GM12878 (cell line): ENCODE measurements around the gene SPATA19. TPM values are rescaled to one million over a fixed set of nuclear protein-coding genes. Genes with fewer than 3 reads are reported as not detected.

Source experiments
- ATAC-seq: fragments of 200-7000 bp; cut with Tn5 transposase; 3 replicates; pipeline ENCODE4 v1.9.1; 2020; ENCODE audit warnings: mild to moderate bottlenecking, moderate library complexity
- BruUV-seq: library from RNA; stranded (reverse); fragments of 400-500 nt; replicated peaks from 2 replicates; lab custom pipeline; 2021; lab: Mats Ljungman, UMichigan
- CTCF ChIA-PET: fragments of 300-600 bp; sonication (Branson Sonifier 250); formaldehyde crosslinking; extraction: SDS; loops from one replicate; lab custom pipeline; 2021; ENCODE audit warnings: inconsistent platforms; lab: Yijun Ruan, JAX
- POLR2A ChIA-PET: fragments of 350-600 bp; formaldehyde crosslinking; extraction: SDS; loops from one replicate; lab custom pipeline; 2021; ENCODE audit warnings: inconsistent platforms; lab: Charles Lee
- RAD21 ChIA-PET: fragments of 300-600 bp; sonication (Branson Sonifier 250); formaldehyde crosslinking; loops from one replicate; lab custom pipeline; 2023; ENCODE audit warnings: antibody characterized with exemption; ENCODE audit not compliant: unreplicated experiment; lab: Charles Lee
- SMC1A ChIA-PET: fragments of 300-600 bp; sonication (Branson Sonifier 250); formaldehyde crosslinking; loops from one replicate; lab custom pipeline; 2023; ENCODE audit not compliant: unreplicated experiment, uncharacterized antibody; lab: Charles Lee
- DNase-seq: peaks from one replicate; pipeline ENCODE4 v3.0.0-alpha.2; 2011; ENCODE audit warnings: low read depth, low spot score
- FAIRE-seq: peaks from 3 replicates; lab custom pipeline; 2011; peaks lifted over from hg19 to GRCh38; lab: Jason Lieb, UNC
- H2AFZ ChIP-seq: 2 replicates; pipeline ENCODE4 v1.6.0; 2011; ENCODE audit warnings: low read depth, low read length, control low read depth; ENCODE audit not compliant: control insufficient read depth
- H3K27ac ChIP-seq: 2 replicates; pipeline ENCODE4 v1.5.1; 2011; ENCODE audit warnings: control low read depth; ENCODE audit not compliant: control insufficient read depth, insufficient read depth
- H3K27me3 ChIP-seq, 2 experiments: replicated peaks in 1 of 2; 2 replicates each; pipeline versions ENCODE4 v1.6.0 to v1.6.1; 2011; ENCODE audit warnings: low read length in 1 of 2; ENCODE audit not compliant: control insufficient read depth in 2 of 2, insufficient read depth in 2 of 2
- H3K36me3 ChIP-seq, 2 experiments: 2 replicates each; pipeline ENCODE4 v1.5.1; 2011; ENCODE audit warnings: low read length in 1 of 2; ENCODE audit not compliant: control insufficient read depth in 2 of 2, insufficient read depth in 2 of 2
- H3K4me1 ChIP-seq: 2 replicates; pipeline ENCODE4 v1.6.1; 2011; ENCODE audit warnings: mild to moderate bottlenecking, low read length, moderate library complexity, mixed read lengths; ENCODE audit not compliant: control insufficient read depth, insufficient read depth
- H3K4me2 ChIP-seq: 2 replicates; pipeline ENCODE4 v1.6.0; 2011; ENCODE audit warnings: control low read depth; ENCODE audit not compliant: control insufficient read depth, insufficient read depth
- H3K4me3 ChIP-seq: fragments of 200-600 bp; sonication (generic); 2 replicates; pipeline ENCODE4 v1.5.1; 2016
- H3K79me2 ChIP-seq: 2 replicates; pipeline ENCODE4 v1.6.0; 2011; ENCODE audit warnings: low read length; ENCODE audit not compliant: control insufficient read depth, insufficient read depth
- H3K9ac ChIP-seq: 2 replicates; pipeline ENCODE4 v1.8.0; 2011; ENCODE audit warnings: low read length, control low read depth, mixed read lengths; ENCODE audit not compliant: control insufficient read depth, insufficient read depth
- H3K9me3 ChIP-seq: replicated peaks from 3 replicates; pipeline ENCODE4 v1.5.1; 2011; ENCODE audit warnings: mild to moderate bottlenecking, low read length; ENCODE audit not compliant: control insufficient read depth, insufficient read depth
- H4K20me1 ChIP-seq: 2 replicates; pipeline ENCODE4 v1.6.0; 2011; ENCODE audit not compliant: control insufficient read depth, insufficient read depth
- ATF7 ChIP-seq: fragments of 450-650 bp; IDR thresholded peaks from 2 replicates; pipeline ENCODE4 v1.6.1; 2016; ENCODE audit warnings: low read depth, mild to moderate bottlenecking
- ESRRA ChIP-seq: IDR thresholded peaks from 2 replicates; pipeline ENCODE4 v1.6.1; 2012; ENCODE audit warnings: mild to moderate bottlenecking, low read length, improper control_type of control experiment
- JUNB ChIP-seq: IDR thresholded peaks from 2 replicates; pipeline ENCODE4 v1.6.1; 2016; ENCODE audit warnings: antibody characterized with exemption, mild to moderate bottlenecking
- SREBF2 ChIP-seq: IDR thresholded peaks from 2 replicates; pipeline ENCODE4 v1.6.1; 2012; ENCODE audit warnings: mild to moderate bottlenecking, low read length
- WGBS: methylation state at CpG from one replicate; pipeline ENCODE4 v1.1.6; 2016; ENCODE audit warnings: low lambda C conversion rate; ENCODE audit not compliant: insufficient replicate concordance, insufficient coverage; ENCODE audit errors: missing lambda C conversion rate; 5-methylcytosine and 5-hydroxymethylcytosine counted together
- in situ Hi-C: fragments of 300-500 bp; cut with MboI; formaldehyde crosslinking; loops from 9 replicates; pipeline ENCODE4 v1.14.3; 2018; ENCODE audit warnings: mixed read lengths
- intact Hi-C: fragments of 100-400 bp; cut with micrococcal nuclease; formaldehyde crosslinking; loops from one replicate; pipeline ENCODE4 v1.14.2; 2022; ENCODE audit not compliant: unreplicated experiment
- polyA plus RNA-seq, 11 experiments: library from polyadenylated mRNA; depleted of rRNA in 4 of 11; unstranded in 6 of 11; stranded (reverse) in 5 of 11; fragments of >200 nt; fragmentation: Nextera tagmentation in 4 of 11; fragmentation: Illumina TruSeq in 1 of 11; extraction: Ambion mirVana in 4 of 11; extraction: Trizol in 1 of 11; gene quantifications; 1 replicate in 1 of 11; 2 replicates in 10 of 11; pipeline versions ENCODE4 v1.2.1 to v1.2.3, GENCODE V29; 2011 to 2016; ENCODE audit warnings: inconsistent platforms in 2 of 11, missing spikeins in 2 of 11, low read depth in 1 of 11
- total RNA-seq, 4 experiments: library from RNA; depleted of rRNA in 3 of 4; stranded (reverse); fragments of >200 nt in 3 of 4; fragmentation: Illumina TruSeq in 1 of 4; extraction: Trizol in 1 of 4; gene quantifications; 2 replicates each; pipeline versions ENCODE4 v1.2.1 to v1.2.3, GENCODE V29; 2013 to 2021
- TF ChIP-seq, protein P1 (sequence below): IDR thresholded peaks from 2 replicates; pipeline ENCODE4 v1.6.1; 2011; ENCODE audit warnings: borderline replicate concordance, low read depth, mild to moderate bottlenecking, moderate library complexity, low read length; ENCODE audit not compliant: insufficient read depth, poor library complexity, severe bottlenecking
- TF ChIP-seq, protein P2 (sequence below): IDR thresholded peaks from 2 replicates; pipeline ENCODE4 v1.6.1; 2012; ENCODE audit warnings: improper control_type of control experiment, low read depth, low read length; ENCODE audit not compliant: insufficient replicate concordance
- TF ChIP-seq, protein P3 (sequence below): fragments of 450-650 bp; IDR thresholded peaks from 2 replicates; pipeline ENCODE4 v1.6.1; 2017; ENCODE audit warnings: mild to moderate bottlenecking, moderate library complexity

Gene SPATA19
- total and polyA plus RNA-seq, 10 of the 15 experiments (the other 5 are each of a cell fraction or from before 2014, with no cell fraction given) = not detected

DNA sequence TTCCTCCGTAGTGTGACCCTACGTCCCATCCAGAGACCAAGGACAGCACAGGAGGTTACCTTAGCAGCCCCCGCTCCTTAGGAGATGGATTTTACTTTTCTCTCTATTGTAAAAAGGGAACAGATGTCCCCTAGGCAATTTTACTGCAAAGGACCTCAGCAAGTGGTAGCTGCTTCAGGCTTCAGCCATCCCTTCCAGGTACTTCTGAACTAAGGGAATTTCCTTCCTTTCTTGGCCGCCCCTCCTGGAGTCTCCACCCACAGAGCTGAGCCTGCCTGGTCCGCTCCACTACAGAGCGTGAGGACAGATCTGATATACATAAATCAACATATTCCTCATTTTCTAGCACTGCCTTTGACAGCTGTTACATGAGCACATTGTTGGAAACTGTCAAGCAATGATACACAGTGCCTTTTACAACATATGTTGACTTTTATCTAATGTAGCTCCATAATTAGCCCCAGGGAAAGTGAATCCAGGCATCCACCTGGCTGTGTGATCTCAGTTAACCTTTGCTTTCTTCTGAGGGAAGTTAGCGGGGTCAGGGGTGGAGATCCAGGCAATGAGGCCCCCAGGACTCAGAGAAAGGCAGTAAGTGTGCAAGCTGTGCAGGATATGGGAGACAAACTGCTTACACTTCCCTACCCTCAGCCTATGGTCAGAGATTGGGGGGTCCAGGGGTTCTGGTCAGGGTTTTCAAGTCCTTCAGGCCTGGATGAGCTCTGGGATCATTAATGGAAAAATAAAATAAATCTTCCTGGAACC, 51.9 kb downstream of the SPATA19 start:
- SMC1A ChIA-PET = no interaction called here
- H2AFZ ChIP-seq = no peak overlapping the region
- intact Hi-C loops = no loop called here
- WGBS = 35% methylated on average over 7 of the region's 7 CpGs
- TF ChIP-seq, protein P1, sequence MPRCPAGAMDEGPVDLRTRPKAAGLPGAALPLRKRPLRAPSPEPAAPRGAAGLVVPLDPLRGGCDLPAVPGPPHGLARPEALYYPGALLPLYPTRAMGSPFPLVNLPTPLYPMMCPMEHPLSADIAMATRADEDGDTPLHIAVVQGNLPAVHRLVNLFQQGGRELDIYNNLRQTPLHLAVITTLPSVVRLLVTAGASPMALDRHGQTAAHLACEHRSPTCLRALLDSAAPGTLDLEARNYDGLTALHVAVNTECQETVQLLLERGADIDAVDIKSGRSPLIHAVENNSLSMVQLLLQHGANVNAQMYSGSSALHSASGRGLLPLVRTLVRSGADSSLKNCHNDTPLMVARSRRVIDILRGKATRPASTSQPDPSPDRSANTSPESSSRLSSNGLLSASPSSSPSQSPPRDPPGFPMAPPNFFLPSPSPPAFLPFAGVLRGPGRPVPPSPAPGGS = no peak
- TF ChIP-seq ATF7 (no peak), JUNB (no peak), ESRRA (no peak), SREBF2 (no peak)
- TF ChIP-seq, protein P2, sequence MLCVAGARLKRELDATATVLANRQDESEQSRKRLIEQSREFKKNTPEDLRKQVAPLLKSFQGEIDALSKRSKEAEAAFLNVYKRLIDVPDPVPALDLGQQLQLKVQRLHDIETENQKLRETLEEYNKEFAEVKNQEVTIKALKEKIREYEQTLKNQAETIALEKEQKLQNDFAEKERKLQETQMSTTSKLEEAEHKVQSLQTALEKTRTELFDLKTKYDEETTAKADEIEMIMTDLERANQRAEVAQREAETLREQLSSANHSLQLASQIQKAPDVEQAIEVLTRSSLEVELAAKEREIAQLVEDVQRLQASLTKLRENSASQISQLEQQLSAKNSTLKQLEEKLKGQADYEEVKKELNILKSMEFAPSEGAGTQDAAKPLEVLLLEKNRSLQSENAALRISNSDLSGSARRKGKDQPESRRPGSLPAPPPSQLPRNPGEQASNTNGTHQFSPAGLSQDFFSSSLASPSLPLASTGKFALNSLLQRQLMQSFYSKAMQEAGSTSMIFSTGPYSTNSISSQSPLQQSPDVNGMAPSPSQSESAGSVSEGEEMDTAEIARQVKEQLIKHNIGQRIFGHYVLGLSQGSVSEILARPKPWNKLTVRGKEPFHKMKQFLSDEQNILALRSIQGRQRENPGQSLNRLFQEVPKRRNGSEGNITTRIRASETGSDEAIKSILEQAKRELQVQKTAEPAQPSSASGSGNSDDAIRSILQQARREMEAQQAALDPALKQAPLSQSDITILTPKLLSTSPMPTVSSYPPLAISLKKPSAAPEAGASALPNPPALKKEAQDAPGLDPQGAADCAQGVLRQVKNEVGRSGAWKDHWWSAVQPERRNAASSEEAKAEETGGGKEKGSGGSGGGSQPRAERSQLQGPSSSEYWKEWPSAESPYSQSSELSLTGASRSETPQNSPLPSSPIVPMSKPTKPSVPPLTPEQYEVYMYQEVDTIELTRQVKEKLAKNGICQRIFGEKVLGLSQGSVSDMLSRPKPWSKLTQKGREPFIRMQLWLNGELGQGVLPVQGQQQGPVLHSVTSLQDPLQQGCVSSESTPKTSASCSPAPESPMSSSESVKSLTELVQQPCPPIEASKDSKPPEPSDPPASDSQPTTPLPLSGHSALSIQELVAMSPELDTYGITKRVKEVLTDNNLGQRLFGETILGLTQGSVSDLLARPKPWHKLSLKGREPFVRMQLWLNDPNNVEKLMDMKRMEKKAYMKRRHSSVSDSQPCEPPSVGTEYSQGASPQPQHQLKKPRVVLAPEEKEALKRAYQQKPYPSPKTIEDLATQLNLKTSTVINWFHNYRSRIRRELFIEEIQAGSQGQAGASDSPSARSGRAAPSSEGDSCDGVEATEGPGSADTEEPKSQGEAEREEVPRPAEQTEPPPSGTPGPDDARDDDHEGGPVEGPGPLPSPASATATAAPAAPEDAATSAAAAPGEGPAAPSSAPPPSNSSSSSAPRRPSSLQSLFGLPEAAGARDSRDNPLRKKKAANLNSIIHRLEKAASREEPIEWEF = no peak
- TF ChIP-seq, protein P3, sequence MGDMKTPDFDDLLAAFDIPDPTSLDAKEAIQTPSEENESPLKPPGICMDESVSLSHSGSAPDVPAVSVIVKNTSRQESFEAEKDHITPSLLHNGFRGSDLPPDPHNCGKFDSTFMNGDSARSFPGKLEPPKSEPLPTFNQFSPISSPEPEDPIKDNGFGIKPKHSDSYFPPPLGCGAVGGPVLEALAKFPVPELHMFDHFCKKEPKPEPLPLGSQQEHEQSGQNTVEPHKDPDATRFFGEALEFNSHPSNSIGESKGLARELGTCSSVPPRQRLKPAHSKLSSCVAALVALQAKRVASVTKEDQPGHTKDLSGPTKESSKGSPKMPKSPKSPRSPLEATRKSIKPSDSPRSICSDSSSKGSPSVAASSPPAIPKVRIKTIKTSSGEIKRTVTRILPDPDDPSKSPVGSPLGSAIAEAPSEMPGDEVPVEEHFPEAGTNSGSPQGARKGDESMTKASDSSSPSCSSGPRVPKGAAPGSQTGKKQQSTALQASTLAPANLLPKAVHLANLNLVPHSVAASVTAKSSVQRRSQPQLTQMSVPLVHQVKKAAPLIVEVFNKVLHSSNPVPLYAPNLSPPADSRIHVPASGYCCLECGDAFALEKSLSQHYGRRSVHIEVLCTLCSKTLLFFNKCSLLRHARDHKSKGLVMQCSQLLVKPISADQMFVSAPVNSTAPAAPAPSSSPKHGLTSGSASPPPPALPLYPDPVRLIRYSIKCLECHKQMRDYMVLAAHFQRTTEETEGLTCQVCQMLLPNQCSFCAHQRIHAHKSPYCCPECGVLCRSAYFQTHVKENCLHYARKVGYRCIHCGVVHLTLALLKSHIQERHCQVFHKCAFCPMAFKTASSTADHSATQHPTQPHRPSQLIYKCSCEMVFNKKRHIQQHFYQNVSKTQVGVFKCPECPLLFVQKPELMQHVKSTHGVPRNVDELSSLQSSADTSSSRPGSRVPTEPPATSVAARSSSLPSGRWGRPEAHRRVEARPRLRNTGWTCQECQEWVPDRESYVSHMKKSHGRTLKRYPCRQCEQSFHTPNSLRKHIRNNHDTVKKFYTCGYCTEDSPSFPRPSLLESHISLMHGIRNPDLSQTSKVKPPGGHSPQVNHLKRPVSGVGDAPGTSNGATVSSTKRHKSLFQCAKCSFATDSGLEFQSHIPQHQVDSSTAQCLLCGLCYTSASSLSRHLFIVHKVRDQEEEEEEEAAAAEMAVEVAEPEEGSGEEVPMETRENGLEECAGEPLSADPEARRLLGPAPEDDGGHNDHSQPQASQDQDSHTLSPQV = no peak
- H3K36me3 ChIP-seq = no peaks in the 10 kb centered on the region
- no peak overlapping the region for H3K27ac ChIP-seq
- no peak overlapping the region for H3K4me3 ChIP-seq
- FAIRE-seq (no peak), DNase-seq (no peak), ATAC-seq (no peak)
- peaks cover 1% of the 10 kb centered on the region; the same call in 2 of the 3 replicates for H3K9me3 ChIP-seq
- H3K27me3 ChIP-seq = no peaks in the 10 kb centered on the region
- no peaks in the 10 kb centered on the region for H4K20me1 ChIP-seq
- no TSS peak for BruUV-seq
- CTCF ChIA-PET = no interaction called here
- POLR2A ChIA-PET = no interaction called here
- no peaks in the 10 kb centered on the region for H3K79me2 ChIP-seq
- H3K4me1 ChIP-seq = no peaks in the 10 kb centered on the region
- H3K4me2 ChIP-seq = no peak overlapping the region
- RAD21 ChIA-PET = no interaction called here
- in situ Hi-C loops = no loop called here
- no peak overlapping the region for H3K9ac ChIP-seq
